Measurements from ENCODE around the gene SP110. TPM values are rescaled to one million over a fixed set of nuclear protein-coding genes. Genes with fewer than 3 reads are reported as not detected.
"Not testable (repeated sequence)": the region's sequence is repeated elsewhere in the genome, so short reads cannot be mapped to it uniquely, and the experiment has no call there.

The SP110 gene
- 0.82 TPM for total RNA-seq

DNA sequence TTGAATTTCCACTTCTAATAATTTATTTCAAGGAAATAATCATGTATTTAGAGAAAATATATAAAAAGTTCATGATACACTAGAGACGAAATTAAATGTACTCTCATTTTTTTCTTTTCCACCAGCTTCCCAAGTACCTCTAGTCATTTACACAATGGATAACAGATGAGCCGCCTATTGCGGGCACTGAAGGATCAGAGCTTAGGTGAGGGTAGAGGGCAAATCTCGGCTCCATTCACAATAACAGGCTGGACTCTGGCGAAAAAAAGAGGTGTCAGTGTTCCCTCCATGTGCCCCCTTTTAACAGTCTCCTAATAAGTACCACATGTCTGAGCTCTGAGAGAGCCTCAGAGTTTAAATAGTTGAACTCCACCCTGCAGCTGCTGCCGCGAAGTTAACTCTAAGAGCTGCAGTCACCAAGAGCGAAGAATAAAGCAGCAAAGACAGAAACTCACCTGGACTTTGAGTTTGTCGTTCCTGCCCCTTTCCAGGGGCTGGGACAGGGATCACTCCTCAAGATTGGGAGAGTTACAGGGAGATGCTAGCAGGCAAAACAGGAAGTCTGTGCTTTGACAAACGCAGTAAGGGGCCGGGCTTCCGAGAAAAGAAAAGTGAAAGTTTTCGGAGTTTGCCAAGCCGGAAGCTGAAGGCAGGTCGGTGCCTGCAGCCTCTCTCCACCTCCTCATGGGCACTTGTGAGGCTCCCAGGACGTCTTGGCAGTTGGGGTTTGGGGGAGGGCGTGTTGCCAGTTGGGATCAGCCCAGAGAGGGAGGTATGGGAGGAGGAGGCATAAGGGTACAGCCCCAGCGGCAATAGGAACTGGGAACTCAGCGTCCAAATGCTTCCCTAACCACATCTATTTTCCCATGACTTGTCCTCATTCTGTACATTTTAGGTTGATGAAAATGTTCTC lies at the start of gene SP110:
TSS of gene SP110 (minus strand) at position 566 of the 913 bp plus-strand sequence. CDS start 3,057 bp downstream, outside the sequence.
- no peak for FAIRE-seq
- peak; percentile 17 to 39 for DNase-seq (ENCODE audit: low spot score in 2 of 2)

DNA sequence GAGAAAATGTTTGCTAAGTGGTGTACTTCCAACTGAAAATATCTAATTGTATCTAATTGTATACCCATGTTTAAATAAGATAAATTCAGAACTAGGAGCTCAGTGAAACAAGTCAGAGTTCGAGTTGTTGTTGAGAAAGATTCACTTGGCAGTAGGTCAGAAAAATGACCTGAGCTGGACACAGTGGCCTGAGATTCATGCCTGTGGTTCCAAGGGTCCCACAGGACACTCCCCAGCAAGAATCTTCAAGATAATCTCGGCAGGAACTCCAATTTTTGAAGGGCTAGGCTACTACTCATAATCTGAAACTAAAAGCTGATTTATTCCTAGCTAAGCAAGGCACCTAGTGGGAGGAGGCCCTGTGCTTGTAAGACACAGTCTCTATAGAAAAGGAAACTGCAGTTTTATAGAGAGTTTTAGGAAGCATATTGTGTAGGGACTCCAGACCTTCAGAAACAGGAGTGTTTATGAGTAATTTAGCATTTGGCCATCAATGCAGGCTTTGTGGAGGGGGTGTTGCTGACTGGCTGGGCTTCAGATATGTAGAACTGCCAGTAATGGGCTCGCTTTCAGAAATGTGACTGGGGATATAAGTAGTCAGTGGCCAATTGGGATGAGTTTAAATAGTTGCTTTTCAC lies 48.9 kb upstream of the SP110 start:
- DNase-seq (ENCODE audit: low spot score in 2 of 2) (no peak), FAIRE-seq (no peak)

DNA sequence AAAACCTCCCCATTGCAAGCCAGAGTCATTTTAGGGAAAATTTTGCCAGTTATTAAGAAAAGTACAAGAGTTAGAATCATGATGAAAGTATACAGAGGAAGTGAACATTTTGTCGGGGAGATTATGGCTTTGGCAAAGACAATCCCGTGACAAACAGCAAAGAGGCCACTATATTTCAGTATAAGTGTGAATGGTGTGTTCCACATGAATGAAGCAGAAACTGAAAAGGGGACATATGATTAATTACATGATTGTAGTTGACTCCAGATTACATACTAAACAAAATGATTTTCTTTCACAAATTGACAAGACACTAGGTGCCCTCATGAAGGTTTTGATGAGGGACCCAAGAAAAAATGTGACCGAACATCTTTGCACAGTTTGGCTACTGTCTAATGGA lies 47.8 kb upstream of the SP110 start:
- no peak for FAIRE-seq
- DNase-seq (ENCODE audit: low spot score in 2 of 2): no peak

DNA sequence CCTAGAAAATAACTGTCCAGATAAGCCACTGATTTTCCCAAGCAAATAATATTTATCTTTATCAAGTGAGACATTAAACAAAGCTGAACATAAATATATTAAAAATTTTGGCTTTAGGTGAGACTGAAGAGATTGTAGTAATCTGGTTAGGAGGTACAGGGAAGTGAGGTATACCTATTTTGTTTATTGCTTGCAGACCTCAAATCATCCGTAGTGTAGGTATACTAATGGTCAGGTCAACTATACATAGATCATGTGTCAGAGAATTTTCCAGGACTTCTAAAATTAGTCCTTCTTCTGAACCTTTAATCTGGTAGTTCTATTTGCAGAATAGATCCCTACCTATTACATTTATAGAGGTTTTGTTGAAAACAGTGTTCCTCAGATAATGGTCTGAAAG lies 47.3 kb upstream of the SP110 start:
- no peak for DNase-seq (ENCODE audit: low spot score in 2 of 2)
- FAIRE-seq: no peak

DNA sequence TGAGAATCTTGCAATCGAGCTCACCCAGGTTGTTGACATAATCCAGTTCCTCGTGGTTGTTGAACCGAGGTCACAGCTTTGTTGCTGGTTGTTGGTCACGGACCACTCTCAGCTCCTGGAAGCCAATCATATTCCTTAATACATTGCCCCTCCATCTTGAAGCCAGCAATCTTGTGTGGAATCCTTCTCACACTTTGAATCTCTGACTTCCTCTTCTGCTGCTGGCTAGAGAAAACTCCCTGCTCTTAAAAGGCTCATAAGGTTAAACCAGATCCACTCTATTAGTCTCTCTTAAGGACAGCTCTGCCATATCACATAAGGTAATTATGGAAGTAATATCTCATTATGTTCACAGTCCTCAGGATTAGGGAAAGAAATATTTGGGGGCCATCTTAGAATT lies 46.9 kb upstream of the SP110 start:
- DNase-seq (ENCODE audit: low spot score in 2 of 2) (no peak), FAIRE-seq (no peak)

DNA sequence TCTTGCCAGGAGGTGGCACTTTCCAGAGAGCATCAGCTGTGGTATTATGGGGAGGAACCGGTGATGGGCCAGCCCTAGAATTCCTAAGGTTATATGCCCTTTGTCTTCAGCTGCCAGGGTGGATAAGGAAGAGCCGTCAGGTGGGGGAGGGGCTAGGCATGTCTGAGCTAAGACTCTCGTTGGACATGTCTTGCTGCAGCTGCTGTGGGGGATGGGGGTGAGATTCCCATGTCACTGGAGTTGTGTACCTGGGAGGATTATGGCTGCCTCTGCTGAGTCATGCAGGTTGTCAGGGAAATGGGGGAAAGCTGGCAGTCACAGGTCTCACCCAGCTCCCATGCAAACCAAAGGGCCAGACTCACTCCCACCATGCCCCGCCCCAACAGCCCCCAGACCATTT lies 45.2 kb upstream of the SP110 start:
- DNase-seq (ENCODE audit: low spot score in 2 of 2); FAIRE-seq: not testable (repeated sequence)

DNA sequence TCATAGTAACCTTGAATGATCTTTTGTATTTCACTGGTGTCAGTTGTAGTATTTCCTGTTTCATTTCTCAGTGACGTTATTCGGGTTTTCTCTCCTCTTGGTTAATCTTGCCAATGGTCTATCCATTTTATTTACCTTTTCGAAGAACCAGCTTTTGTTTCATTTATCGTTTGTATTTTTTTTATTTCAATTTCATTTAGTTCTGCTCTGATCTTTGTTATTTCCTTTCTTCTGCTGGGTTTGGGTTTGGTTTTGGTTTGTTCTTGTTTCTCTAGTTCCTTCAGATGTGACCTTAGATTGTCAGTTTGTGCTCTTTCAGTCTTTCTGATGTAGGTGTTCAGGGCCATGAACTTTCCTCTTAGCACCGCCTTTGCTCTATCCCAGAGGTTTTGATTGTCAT lies 42.5 kb upstream of the SP110 start:
- DNase-seq (ENCODE audit: low spot score in 2 of 2) (no peak), FAIRE-seq (no peak)

DNA sequence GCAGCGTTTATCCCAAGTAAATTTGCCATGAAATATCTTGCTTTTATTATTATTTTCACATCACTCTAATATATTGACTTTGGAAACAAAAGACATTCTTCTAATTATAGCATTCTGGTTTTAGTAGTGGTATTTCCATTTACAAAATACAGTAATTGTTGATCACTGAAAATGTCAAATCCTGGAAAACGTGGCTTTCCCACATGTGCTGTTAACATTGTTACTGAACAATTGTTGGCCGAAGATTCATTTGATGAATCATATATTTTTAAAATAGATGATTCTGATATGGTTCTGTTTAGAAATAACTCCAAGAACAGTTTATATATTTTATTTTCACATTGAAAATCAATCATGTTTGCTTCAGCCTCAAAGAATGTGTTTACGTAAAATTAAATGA lies 38.7 kb upstream of the SP110 start:
- DNase-seq (ENCODE audit: low spot score in 2 of 2) (no peak), FAIRE-seq (no peak)

DNA sequence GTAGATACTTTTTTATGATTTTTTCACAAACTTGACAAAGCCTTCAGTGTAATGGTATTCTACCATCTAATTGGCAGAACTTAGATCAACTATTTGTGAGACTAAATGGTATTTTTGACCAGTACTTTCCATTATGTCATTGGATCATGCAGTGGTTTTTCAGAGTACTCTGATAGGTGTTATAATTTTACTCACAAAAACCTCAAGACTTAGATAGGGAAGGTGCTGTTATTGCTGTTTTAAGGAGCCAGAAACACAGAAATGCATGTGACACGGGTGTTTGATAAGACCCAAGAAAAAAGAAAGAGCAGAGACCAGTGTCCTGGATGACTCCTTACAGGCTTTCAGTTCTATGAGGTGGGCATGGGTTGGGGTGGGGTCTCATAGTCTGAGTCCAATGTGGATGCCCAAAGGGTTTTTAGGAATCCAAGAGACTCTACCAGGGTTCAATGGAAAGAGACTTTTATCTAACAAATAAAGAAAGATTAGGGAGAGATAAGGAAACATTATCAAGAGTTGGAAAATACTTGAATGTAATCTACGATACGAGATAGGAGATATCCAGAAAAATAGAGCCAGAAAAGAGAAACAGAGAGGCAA lies 37.0 kb upstream of the SP110 start:
- DNase-seq (ENCODE audit: low spot score in 2 of 2) (no peak), FAIRE-seq (no peak)

DNA sequence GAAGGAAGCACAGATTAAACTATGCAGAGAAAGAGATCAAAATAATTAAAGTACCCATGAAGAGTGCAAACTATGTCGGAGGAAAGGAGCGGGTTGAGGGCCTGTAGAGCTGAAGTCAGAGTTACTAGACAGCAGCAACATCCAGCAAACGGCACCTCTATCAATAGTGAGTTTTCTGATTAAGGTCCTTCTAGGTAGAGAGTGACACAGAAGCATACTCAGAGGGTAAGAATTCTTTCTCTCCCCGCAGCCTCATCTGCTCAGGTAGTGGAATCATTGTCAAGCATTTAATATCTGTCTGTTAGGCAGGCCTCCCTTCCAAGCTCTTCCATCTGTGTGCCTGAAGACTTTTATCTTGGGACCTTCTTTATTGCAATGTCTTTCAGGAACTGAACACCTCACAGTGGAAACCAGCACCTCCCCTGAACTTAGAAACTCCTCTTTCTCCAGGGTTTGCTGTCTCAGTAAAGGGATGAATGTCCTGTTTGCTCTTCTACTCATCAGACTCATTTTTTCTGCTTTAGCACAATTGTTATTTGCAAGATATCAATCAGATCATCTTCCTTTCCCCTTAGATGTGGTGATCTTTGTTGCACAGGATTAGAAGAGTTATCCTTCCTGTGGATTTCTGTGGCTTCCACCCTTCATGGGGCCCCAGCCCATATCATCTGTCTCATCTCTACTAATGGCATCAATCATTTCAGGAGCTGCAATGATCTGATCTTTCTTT lies 34.5 kb upstream of the SP110 start:
- no peak for FAIRE-seq
- no peak for DNase-seq (ENCODE audit: low spot score in 2 of 2)

DNA sequence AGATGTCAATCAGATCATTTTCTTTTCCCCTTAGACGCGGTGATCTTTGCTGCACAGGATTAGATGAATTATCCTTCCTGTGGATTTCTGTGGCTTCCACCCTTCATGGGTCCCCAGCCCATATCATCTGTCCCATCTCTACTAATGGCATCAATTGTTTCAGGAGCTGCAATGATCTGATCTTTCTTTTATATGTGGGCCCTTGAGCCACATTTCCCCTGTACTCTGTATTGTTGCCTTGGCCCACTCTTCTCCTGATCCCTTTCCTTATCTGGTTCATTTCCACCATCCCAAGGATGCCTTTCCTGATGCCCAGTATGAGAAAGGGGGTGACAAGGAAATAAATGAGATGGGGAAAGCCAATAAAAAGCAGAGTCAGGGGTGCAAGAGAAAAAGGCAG lies 30.4 kb upstream of the SP110 start:
- FAIRE-seq: no peak
- DNase-seq (ENCODE audit: low spot score in 2 of 2): no peak

DNA sequence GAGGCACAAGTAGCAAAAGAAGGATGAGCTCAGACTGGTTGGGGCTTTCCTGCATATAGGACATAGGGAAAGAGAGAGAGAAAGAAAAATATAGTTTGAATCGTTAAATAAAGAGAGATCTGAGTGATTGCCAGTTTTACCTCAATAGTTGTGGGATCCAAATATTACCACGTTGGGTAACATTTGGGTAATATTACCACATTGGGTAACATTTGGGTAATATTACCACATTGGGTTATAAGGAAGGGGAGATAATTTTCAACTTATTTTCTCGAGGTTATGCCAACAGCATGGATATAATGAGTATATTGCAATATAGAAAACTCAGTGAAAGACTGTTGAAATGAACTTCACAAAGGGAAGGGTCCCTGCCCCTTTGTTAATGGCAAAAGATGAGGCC lies 26.4 kb upstream of the SP110 start:
- DNase-seq (ENCODE audit: low spot score in 2 of 2) (no peak), FAIRE-seq (no peak)

DNA sequence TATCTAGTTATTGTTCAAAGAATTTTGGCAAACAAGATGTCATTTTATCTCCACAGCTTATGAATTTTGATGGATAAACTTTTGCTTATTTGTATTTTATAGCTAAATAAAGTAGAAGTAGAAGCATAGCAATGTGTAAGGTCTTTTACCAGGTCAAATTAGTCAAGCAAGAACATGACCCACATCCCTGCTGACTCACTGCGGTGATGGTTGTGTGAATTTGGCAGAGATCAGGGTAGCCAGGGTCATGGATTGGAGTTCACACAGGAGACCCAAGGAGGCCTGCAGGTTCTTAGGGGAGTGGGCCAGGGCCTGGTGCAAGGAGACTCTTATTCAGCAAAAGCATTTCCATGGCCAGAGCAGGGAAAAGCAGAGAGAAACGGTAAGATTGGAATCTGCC lies 24.4 kb upstream of the SP110 start:
- no peak for FAIRE-seq
- DNase-seq (ENCODE audit: low spot score in 2 of 2): no peak

DNA sequence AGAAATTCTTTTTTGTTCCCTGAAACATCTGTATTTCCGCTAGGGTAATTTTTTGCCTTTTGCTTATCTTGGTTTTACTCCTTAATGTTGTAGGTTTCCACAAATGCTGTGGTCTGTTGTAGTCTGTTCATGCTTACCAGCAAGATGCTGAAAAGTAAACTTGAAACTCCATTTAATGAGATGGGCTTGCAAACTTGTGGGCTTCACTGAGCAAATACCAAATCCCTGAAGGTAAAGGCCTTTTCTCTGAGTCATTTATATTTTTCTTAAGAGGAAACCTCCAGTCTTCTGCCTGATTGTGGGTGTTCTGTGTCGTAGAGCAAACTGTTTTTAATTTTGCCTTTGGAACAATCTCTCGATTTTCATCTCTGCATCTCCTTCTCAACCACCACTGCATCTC lies 15.1 kb upstream of the SP110 start:
- FAIRE-seq: no peak
- no peak for DNase-seq (ENCODE audit: low spot score in 2 of 2)

DNA sequence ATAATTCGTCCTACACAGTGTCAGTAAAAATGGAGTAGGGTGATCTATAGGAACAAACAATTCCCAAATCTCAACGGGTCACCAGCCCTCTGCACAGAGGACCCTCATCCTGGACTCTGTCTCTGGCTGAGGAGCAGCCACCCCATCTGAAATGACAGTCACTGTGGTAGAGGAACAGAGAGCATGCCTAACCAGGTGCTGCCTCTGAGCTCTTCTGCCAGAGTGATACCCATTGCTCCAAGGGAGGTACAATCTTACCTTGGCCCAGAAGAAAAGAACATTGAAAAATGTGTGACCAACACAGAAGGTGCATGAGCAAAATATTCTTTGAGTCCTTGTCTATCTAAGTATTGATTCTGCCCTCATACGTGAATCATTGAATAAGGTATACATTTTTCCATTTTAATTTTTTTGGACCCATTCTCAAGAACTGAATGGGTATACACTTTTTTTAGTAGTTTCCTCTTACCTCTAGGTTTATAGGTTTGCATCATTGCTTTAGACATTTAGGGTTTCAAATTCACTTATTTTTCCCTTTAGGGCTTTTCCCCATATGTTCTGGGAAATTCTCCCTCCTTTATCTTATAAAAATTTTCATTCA lies 14.4 kb upstream of the SP110 start:
- no peak for FAIRE-seq
- DNase-seq (ENCODE audit: low spot score in 2 of 2): no peak

DNA sequence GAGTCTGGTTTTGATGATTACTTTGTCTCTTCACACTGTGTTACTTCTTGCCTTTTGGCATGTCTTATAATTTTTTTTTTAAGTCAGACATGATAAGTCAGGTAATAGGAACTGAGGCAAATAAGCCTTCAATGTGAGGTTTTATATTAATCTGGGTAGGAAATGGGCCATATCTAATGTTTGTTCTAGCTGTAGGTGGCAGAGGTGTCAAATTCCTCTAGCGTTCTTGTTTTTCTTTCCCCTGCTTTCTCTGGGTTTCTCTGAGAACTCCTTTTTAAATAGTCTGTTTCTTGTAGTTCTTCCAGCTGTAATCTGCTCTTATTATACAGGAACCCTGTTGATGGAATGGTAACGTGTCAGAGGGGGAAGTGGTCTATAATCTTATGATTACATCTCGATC lies 11.5 kb upstream of the SP110 start:
- FAIRE-seq (no peak), DNase-seq (ENCODE audit: low spot score in 2 of 2) (no peak)

DNA sequence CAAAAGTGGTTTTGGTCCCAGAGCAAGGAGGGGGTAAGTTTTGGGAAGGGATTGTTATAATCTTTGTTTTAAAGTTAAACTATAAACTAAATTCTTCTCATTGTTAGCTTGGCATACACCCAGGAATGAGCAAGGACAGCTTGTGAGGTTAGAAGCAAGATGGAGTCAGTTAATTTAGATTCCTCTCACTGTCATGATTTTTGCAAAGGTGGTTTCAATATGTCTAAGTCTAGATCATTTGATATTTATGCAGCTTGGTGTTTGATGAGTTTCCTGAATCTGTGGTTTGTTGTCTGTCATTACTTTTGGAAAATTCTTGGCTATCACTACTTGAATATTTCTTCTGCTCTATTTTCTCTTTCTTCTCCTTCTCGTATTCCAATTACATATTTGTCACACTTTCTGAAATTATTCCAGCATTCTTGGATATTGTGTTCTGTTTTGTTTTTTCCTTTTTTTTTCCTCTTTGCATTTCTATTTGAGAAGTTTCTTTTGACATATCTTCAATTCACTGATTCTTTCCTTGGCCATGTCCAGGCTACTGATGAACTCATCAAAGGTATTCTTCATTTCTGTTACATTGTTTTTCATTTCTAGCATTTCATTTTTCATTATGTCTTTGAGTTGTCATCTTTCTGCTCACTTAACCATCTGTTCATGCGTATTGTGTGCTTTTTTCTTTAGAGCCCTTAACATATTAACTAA lies 10.9 kb upstream of the SP110 start:
- no peak for DNase-seq (ENCODE audit: low spot score in 2 of 2)
- FAIRE-seq: no peak

DNA sequence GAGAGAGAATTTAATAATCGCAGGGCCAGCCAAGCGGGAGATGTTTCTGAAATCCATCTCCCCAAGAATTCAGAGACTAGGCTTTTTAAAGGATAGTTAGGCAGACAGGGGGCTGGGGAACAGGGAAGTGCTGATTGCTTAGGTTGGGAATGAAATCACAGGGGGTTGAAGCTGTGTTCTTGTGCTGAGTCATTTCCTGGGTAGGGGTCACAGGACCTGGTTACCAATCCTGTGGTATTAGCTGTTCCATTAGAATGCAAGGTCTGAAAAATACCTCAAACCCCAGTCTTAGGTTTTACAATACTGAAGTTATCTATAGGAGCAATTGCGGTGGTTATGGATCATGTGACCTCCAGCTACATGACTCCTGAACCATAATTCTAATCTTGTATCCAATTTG lies 10.3 kb upstream of the SP110 start:
- DNase-seq (ENCODE audit: low spot score in 2 of 2) (no peak), FAIRE-seq (no peak)

DNA sequence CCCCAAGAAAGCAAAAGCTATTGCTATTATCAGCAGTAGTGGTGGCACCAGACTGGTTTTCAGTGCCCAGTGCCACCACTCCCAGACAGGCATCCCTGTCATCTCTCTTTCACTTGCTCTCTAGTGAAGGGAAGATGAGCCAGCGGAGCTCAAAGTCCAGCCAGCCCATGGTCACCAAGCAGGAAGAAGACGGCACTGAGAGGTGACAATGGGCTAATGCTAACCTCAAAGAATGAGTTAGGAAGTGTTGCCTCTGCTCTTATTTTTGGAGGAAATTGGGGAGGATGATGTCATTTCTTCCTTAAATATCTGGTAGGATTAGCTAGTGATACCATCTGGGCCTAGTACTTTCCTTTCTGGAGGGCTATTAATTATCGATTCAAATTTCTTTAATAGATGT lies 7.4 kb upstream of the SP110 start:
- FAIRE-seq: no peak
- no peak for DNase-seq (ENCODE audit: low spot score in 2 of 2)

DNA sequence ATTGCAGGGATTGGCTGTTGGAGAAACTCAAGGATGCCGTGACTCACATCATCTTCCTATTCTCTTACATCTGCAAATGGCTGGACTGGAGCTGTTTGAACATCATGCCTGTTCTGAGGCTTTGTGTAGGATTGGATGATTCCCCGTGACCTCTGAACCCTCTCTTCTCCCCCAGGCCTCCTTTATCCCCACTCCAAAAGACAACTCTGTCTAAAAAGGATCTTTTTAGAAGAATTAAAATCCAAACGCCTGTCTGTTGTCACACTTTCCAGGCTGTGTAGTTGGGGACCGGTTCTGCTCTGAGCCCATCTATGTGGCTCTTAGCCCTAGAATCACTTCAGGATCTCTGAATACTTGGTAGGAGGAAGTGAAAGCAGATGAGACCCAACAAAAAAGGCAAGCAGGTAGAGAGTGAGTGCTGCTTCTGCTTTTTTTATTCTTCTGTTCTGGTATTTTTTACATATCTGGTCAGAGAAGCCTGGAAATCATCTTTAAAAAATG lies 6.3 kb upstream of the SP110 start:
- DNase-seq (ENCODE audit: low spot score in 2 of 2): no peak
- no peak for FAIRE-seq
